ENCODE measurements around the gene BUB1. TPM values are rescaled to one million over a fixed set of nuclear protein-coding genes. Genes with fewer than 3 reads are reported as not detected.

BUB1 gene
- total and polyA plus RNA-seq, 9 of the 15 experiments (the other 6 are each of a cell fraction or from before 2014, with no cell fraction given) = 73.4 to 247 (median 118) TPM

- peaks cover 86% of the 10 kb centered on the region for H3K36me3 ChIP-seq (ENCODE audit: control insufficient read depth, insufficient read depth, low read length)
- no TSS peak for BruUV-seq (replicated peaks)
- no peak overlapping the region for H3K4me3 ChIP-seq
- TF ChIP-seq BMI1 (IDR thresholded peaks at IDR 0.05; ENCODE audit: low read length) = no peak
- no peak for TF ChIP-seq TAF1 (IDR thresholded peaks at IDR 0.05; ENCODE audit: control insufficient read depth, extremely low read depth, insufficient read depth, low read length, severe bottlenecking)
- no peak for TF ChIP-seq HMG20B (CRISPR knock-in tag; IDR thresholded peaks at IDR 0.05)
- no peak for TF ChIP-seq CXXC5 (CRISPR knock-in tag; IDR thresholded peaks at IDR 0.05)
- TF ChIP-seq ETV1 (tag; conservative IDR thresholded peaks at IDR 0.05; ENCODE audit: low read depth) = no peak
- TF ChIP-seq SETDB1 (IDR thresholded peaks at IDR 0.05; ENCODE audit: low read length) = no peak
- no peak for TF ChIP-seq SMARCB1 (IDR thresholded peaks at IDR 0.05; ENCODE audit: insufficient read length, low read depth)
- TF ChIP-seq, protein P1, sequence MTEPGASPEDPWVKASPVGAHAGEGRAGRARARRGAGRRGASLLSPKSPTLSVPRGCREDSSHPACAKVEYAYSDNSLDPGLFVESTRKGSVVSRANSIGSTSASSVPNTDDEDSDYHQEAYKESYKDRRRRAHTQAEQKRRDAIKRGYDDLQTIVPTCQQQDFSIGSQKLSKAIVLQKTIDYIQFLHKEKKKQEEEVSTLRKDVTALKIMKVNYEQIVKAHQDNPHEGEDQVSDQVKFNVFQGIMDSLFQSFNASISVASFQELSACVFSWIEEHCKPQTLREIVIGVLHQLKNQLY (CRISPR knock-in tag; conservative IDR thresholded peaks at IDR 0.05) = no peak
- no peak for TF ChIP-seq HSF4 (CRISPR knock-in tag; IDR thresholded peaks at IDR 0.05; ENCODE audit: borderline replicate concordance)
- CTCF ChIA-PET (ENCODE audit: low intra/inter-chr PET ratio) = no interaction called here
- no peaks in the 10 kb centered on the region for H4K20me1 ChIP-seq (replicated peaks; ENCODE audit: control insufficient read depth, insufficient read depth, low read length)
- H3K79me2 ChIP-seq (ENCODE audit: control insufficient read depth, insufficient read depth, low read length) = 0 out of 3 replicates have a peak, but pooled peaks cover 3% of the 10 kb centered on the region
- 92% methylated on average over 4 of the region's 4 CpGs for WGBS (ENCODE audit: insufficient coverage, low coverage, missing lambda C conversion rate)
- POLR2A ChIA-PET = interaction anchor here (0.9 kb wide), 1 partner anchor 9 kb away, joined by 3 read pairs; no protein-coding TSS in a partner anchor
- intact Hi-C loops (cut with micrococcal nuclease) (no loop called here), in situ Hi-C loops (cut with MboI) (no loop called here)
- no peak overlapping the region for H3K4me2 ChIP-seq (ENCODE audit: insufficient read depth, low read length)
- ATAC-seq = no peak
- H3K27me3 ChIP-seq (ENCODE audit: control insufficient read depth in 2 of 2, insufficient read depth in 2 of 2, low read length in 2 of 2) = no peaks in the 10 kb centered on the region
- FAIRE-seq = no peak
- H3K9ac ChIP-seq (ENCODE audit: insufficient read depth in 1 of 2, low read depth in 2 of 2, low read length in 2 of 2) = no peak overlapping the region
- no peak overlapping the region for H2AFZ ChIP-seq (ENCODE audit: low read depth, low read length)
- no peak for DNase-seq (ENCODE audit: extremely low read depth in 1 of 4, low spot score in 3 of 4)
- H3K9me1 ChIP-seq (ENCODE audit: control insufficient read depth, insufficient read depth, low read length) = peaks cover 2% of the 10 kb centered on the region
- H3K4me1 ChIP-seq (replicated peaks in 1 of 2; ENCODE audit: control insufficient read depth in 2 of 2, insufficient read depth in 2 of 2, low read length in 2 of 2) = no peaks in the 10 kb centered on the region
- no peaks in the 10 kb centered on the region for H3K9me3 ChIP-seq (replicated peaks; ENCODE audit: control insufficient read depth, insufficient read depth, low read depth, low read length)
- H3K27ac ChIP-seq (ENCODE audit: extremely low read depth, low read depth, low read length) = no peak overlapping the region
Measured at GRCh38 chr2:110638952-110639695, 38.7 kb downstream of the BUB1 start.

All from K562 (cell line).